Gastroesophageal sphincter (tissue), 3 donors: ENCODE measurements around the gene POTEJ.
"Not testable (repeated sequence)": the region's sequence is repeated elsewhere in the genome, so short reads cannot be mapped to it uniquely, and the experiment has no call there.

ENCODE experiments used
- CTCF ChIP-seq, 4 experiments: fragments of 200-600 bp in 2 of 4; fragments of 450-650 bp in 2 of 4; sonication (generic) in 1 of 4; IDR thresholded peaks; one replicate each; pipeline ENCODE4 v1.5.1; 2017 to 2019; ENCODE audit warnings: antibody characterized with exemption in 4 of 4, mild to moderate bottlenecking in 2 of 4, moderate library complexity in 2 of 4
- EP300 ChIP-seq: sonication (generic); formaldehyde crosslinking; IDR thresholded peaks from one replicate; pipeline ENCODE4 v1.6.1; 2017; ENCODE audit warnings: antibody characterized with exemption, mild to moderate bottlenecking
- POLR2A ChIP-seq, 2 donors: fragments of 450-650 bp; IDR thresholded peaks; one replicate each; pipeline ENCODE4 v1.6.1; 2017; ENCODE audit warnings: antibody characterized with exemption in 2 of 2, mild to moderate bottlenecking in 2 of 2, moderate library complexity in 1 of 2
- POLR2AphosphoS5 ChIP-seq: sonication (generic); formaldehyde crosslinking; IDR thresholded peaks from one replicate; pipeline ENCODE4 v1.6.1; 2017; ENCODE audit warnings: antibody characterized with exemption

- TF ChIP-seq CTCF (IDR thresholded peaks at IDR 0.05); EP300; POLR2A (IDR thresholded peaks at IDR 0.05); POLR2AphosphoS5: not testable (repeated sequence)
Measured at GRCh38 chr2:130664506-130664905, 53.3 kb downstream of the POTEJ start.
